Measurements from ENCODE around the gene ZNF516.

GRCh38 chr18:76506974-76507764 is 12.1 kb upstream of the ZNF516 start:
- TF ChIP-seq CREB1 (IDR thresholded peaks at IDR 0.05; ENCODE audit: low read depth) (no peak), NFIC (IDR thresholded peaks at IDR 0.05) (no peak), TEAD4 (IDR thresholded peaks at IDR 0.05) (no peak), EP300 (IDR thresholded peaks at IDR 0.05; ENCODE audit: borderline replicate concordance) (no peak), REST (IDR thresholded peaks at IDR 0.05; ENCODE audit: low read depth) (no peak), RAD21 (IDR thresholded peaks at IDR 0.05; ENCODE audit: low read depth) (no peak), CEBPB (IDR thresholded peaks at IDR 0.05) (no peak), EGR1 (IDR thresholded peaks at IDR 0.05) (no peak), TCF12 (IDR thresholded peaks at IDR 0.05; ENCODE audit: low read depth) (no peak), MAX (IDR thresholded peaks at IDR 0.05) (no peak), TAF1 (IDR thresholded peaks at IDR 0.05; ENCODE audit: low read depth) (no peak), FOXM1 (IDR thresholded peaks at IDR 0.05; ENCODE audit: borderline replicate concordance, low read depth) (no peak)
